Measurements from ENCODE around the gene PARP4. TPM values are rescaled to one million over a fixed set of nuclear protein-coding genes. Genes with fewer than 3 reads are reported as not detected.
A peak's percentile ranks its signal among the peaks of the same experiment; 100 is the strongest.

PARP4 gene
- total RNA-seq, 1 experiment from 2014 or later = 25.9 TPM

DNA sequence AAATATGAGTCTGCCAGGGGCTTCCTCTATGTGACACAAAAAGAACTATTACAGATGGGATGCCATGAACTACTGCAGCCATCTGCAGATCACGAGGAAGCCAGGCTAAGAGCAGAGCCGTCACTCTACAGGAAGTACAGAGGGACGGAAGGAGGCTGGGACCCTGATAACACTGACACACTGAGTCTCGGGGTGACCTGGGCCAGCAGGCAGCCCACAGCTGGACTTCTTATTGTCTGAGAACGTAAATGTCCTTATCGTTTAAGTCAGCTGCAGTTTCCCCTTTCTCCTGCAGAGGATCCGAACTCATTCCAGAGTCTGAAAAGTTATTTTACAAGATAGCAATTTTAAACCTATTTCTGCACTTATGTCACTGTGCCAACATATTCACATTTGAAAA, 20.7 kb downstream of the PARP4 start:
- Histone ChIP-seq H2BK120ac (ENCODE audit: low read depth, low read length, poor library complexity, severe bottlenecking) (no peak overlapping the region), H2BK20ac (ENCODE audit: low read depth, low read length, poor library complexity, severe bottlenecking) (no peak overlapping the region), H3K4me1 (ENCODE audit: insufficient read depth, low read length) (no peaks in the 10 kb centered on the region), H4K91ac (ENCODE audit: insufficient read length, low read depth, low read length) (no peak overlapping the region), H3K27ac (ENCODE audit: insufficient read length, low read depth, low read length) (no peak overlapping the region), H3K9ac (ENCODE audit: extremely low read depth, insufficient read length, low read length) (no peak overlapping the region), H2BK5ac (ENCODE audit: insufficient read length, low read length) (no peak overlapping the region), H3K18ac (ENCODE audit: insufficient read length, low read depth, low read length) (no peak overlapping the region), H2BK12ac (ENCODE audit: insufficient read length, low read depth, low read length) (no peak overlapping the region), H3K79me1 (ENCODE audit: insufficient read depth, low read depth, low read length, poor library complexity, severe bottlenecking) (no peaks in the 10 kb centered on the region), H3K23me2 (ENCODE audit: insufficient read length, low read depth, low read length, poor library complexity, severe bottlenecking) (no peaks in the 10 kb centered on the region), H3K14ac (ENCODE audit: insufficient read depth, low read length) (no peak overlapping the region), H3K56ac (ENCODE audit: insufficient read length, low read depth, low read length) (no peak overlapping the region), H3K23ac (ENCODE audit: insufficient read length, low read depth, low read length) (no peak overlapping the region), H4K20me1 (ENCODE audit: control insufficient read depth, insufficient read depth, insufficient read length) (no peaks in the 10 kb centered on the region), H3K4me2 (ENCODE audit: insufficient read depth, insufficient read length, low read length) (no peak overlapping the region), H4K8ac (replicated peaks; ENCODE audit: insufficient read length, low read depth, low read length) (no peak overlapping the region), H2AFZ (ENCODE audit: low read length) (no peak overlapping the region), H3K9me3 (ENCODE audit: control insufficient read depth, low read depth, low read length) (no peaks in the 10 kb centered on the region), H3T11ph (ENCODE audit: low read length) (no peak overlapping the region), H3K27me3 (ENCODE audit: insufficient read depth, low read length) (no peaks in the 10 kb centered on the region), H3K79me2 (ENCODE audit: insufficient read depth, low read length) (no peaks in the 10 kb centered on the region), H3K4ac (ENCODE audit: low read depth, low read length) (no peak overlapping the region), H4K5ac (ENCODE audit: insufficient read length, low read depth, low read length) (no peak overlapping the region), H2AK5ac (ENCODE audit: insufficient read length, low read length) (no peak overlapping the region), H2BK15ac (ENCODE audit: low read depth, low read length) (no peak overlapping the region)
- H3K36me3 Mint-ChIP-seq (ENCODE audit: insufficient read depth in 1 of 3, low read depth in 3 of 3) = peaks cover 16 to 79% (median 52%) of the 10 kb centered on the region in 3 experiments; a peak in 6 of 7 replicates
- no peak for DNase-seq
- no peaks in the 10 kb centered on the region for H3K27me3 Mint-ChIP-seq (ENCODE audit: low read depth)
- H3K4me3 Mint-ChIP-seq = no peak overlapping the region
- WGBS (ENCODE audit: extremely low coverage, insufficient read length, low lambda C conversion rate) = no CpG with 5 or more reads among the region's 7 CpGs
- no peaks in the 10 kb centered on the region for H3K4me1 Mint-ChIP-seq
- H3K9me3 Mint-ChIP-seq = no peaks in the 10 kb centered on the region
- H3K27ac Mint-ChIP-seq = 0 out of 7 replicates have a peak overlapping the region, but pooled peaks of 2 of the 3 experiments have one; percentile 18 to 28
- TF ChIP-seq, protein P1, sequence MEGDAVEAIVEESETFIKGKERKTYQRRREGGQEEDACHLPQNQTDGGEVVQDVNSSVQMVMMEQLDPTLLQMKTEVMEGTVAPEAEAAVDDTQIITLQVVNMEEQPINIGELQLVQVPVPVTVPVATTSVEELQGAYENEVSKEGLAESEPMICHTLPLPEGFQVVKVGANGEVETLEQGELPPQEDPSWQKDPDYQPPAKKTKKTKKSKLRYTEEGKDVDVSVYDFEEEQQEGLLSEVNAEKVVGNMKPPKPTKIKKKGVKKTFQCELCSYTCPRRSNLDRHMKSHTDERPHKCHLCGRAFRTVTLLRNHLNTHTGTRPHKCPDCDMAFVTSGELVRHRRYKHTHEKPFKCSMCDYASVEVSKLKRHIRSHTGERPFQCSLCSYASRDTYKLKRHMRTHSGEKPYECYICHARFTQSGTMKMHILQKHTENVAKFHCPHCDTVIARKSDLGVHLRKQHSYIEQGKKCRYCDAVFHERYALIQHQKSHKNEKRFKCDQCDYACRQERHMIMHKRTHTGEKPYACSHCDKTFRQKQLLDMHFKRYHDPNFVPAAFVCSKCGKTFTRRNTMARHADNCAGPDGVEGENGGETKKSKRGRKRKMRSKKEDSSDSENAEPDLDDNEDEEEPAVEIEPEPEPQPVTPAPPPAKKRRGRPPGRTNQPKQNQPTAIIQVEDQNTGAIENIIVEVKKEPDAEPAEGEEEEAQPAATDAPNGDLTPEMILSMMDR (conservative IDR thresholded peaks at IDR 0.05) = peak; percentile 30; the same call in 2 of the 3 replicates

Data from H9 (cell line).